CD4-positive, alpha-beta T cell treated with Interleukin-21 for 1 hour (primary cell): ENCODE measurements around the gene MYLK.

Experiments used
- DNase-seq: peaks from one replicate; pipeline ENCODE4 v3.0.0-alpha.2; 2020

Gene MYLK

DNA sequence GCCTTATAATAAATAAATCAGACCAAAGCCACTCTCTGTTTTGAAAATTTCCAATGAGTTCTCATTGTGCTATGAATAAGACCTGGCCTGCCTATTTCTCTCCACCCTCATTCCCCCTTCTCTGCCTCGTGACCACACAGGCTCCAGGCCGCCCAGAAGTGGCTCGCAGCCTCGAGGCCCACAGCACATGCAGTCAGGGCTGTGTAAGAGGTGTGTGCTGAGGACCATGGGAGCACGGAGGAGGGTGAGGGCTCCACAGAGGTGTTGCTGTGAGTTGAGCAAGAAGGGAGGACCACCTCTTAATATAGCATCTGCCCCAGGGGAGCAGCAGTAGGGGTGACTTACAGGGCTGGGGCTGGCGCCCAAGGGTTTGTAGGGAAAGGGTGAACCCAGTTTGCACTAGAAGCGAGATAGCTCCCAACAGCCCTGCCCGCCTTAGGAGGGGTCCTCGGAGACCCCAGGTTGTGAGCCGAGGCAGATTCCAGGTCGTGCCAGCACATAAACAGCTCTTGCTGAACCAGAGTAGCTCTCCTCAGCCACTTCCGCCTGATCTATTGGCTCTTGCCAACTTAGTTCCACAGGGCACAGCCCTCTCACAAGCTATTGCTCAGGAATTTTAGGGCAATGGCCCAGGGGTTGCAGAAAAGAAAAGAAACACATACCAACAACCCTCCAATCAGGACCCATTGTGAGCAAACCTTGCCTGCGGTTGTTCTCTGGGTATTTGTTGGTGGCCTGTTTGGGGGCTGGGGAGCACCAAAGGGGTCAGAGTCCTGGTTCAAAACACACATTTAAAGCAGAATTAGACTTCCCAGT lies 117.7 kb downstream of the MYLK start:
- DNase-seq, result no peak

DNA sequence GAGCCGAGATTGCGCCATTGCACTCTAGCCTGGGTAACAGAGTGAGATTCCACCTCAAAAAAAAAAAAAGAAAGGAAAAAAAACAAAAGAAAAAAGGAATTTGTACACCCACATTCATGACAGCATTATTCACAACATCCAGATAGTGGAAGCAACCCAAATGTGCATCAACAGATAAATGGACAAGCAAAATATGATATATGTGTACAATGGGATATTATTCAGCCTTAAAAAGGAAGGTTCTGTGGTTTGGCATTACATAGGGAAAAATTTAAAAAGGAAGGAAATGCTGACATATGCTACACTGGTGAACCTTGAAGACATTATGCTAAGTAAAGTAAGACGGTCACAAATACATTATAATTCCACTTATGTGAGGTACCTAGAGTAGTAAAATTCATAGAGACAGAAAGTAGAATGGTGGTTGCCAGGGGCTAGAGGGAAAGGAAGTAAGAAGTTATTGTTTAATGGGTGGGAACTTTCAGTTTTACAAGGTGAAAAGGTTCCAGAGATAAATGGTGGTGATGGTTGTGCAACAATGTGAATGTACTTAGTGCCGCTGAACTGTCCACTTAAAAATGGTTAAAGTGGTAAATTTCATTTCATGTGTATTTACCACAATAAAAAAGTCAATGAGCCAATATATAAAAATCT lies 118.5 kb downstream of the MYLK start:
- DNase-seq, result no peak

GRCh38 chr3:123764647-123765046 lies 119.5 kb downstream of the MYLK start:
- DNase-seq, result no peak

GRCh38 chr3:123762805-123763204 lies 121.3 kb downstream of the MYLK start:
- no peak for DNase-seq

- no peak for DNase-seq
Observed at GRCh38 chr3:123760817-123761216, 123.3 kb downstream of the MYLK start.

DNA sequence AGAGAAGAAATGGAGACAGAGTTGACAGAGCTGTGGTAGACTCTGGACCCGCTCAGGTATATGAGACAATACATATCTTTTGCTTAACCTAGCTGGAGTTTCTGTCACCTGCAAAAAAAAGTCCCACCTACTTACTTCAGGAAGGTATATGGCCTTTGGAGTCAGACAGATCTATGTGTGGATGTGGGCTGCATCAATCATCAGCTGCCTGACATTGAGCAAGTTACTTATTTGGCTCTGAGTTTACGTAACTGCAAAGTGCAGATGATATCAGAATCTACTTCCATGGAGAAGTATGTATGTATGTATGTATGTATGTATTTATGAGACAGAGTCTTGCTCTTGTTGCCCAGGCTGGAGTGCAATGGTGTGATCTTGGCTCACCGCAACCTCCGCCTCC lies 124.3 kb downstream of the MYLK start:
- no peak for DNase-seq

DNA sequence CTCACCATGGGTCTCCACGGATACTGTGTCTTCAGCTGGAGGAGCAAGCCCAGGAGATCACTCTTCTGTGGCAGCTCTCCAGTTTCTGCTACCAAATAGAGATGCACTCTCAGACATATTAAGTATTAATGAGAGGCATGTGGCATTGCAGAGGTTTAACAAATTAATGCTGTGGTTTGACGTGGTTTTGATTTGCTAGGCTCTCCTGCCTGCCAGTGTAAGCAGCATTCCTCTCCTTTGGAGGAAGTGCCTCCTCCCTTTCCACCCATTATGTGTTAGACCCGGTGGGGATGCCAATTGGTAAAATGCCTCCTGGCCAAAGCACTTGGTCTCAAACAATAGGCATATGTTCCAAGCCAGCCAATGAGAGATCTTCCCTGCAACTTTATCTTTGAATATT lies 124.8 kb downstream of the MYLK start:
- DNase-seq, result no peak

- no peak for DNase-seq
Observed at GRCh38 chr3:123758081-123758564, 126.0 kb downstream of the MYLK start.

GRCh38 chr3:123757281-123757940 lies 126.7 kb downstream of the MYLK start:
- DNase-seq, result no peak

GRCh38 chr3:123755501-123755900 lies 128.6 kb downstream of the MYLK start:
- DNase-seq, result no peak

- DNase-seq, result no peak
Observed at GRCh38 chr3:123755085-123755484, 129.0 kb downstream of the MYLK start.

DNA sequence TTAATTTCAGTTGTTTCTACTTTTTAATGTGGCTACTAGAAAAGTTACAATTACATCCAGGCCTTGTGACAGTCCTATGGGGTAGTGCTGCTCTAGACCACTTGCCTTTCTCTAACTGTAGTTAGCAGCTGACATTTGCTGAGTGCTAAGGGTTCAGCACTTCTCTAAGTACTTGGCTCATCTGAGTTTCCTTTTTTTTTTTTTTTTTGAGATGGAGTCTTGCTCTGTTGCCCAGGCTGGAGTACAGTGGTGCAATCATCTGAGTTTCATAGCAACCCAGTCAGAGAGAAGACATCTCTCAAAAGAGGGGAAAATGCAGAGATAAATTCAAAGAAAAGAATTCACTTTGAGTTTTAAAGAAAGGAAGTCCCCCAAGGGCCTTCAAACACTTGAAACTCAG lies 130.8 kb downstream of the MYLK start:
- no peak for DNase-seq

- no peak for DNase-seq
Observed at GRCh38 chr3:123752228-123752627, 131.9 kb downstream of the MYLK start.

DNA sequence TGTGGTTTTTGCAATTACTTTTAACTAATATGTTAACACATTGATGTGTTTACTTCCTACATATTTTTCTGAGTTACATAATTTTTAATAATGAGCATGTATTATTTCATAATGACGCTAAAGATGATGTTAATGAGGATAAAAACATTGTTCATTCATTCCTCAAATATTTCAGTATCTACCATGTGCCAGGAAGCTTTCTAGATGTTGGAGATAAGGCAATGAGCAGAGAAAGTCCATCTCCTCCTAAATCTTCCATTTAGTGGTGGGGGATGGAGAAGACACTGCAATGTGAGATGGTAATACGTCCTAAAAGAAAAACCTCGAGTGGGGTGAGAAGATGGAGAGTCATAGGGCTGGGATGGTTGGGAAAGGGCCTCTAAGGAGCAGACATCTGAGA lies 132.7 kb downstream of the MYLK start:
- DNase-seq, result no peak

GRCh38 chr3:123750659-123751420 lies 133.3 kb downstream of the MYLK start:
- DNase-seq, result no peak

GRCh38 chr3:123750209-123750608 lies 133.9 kb downstream of the MYLK start:
- no peak for DNase-seq

DNA sequence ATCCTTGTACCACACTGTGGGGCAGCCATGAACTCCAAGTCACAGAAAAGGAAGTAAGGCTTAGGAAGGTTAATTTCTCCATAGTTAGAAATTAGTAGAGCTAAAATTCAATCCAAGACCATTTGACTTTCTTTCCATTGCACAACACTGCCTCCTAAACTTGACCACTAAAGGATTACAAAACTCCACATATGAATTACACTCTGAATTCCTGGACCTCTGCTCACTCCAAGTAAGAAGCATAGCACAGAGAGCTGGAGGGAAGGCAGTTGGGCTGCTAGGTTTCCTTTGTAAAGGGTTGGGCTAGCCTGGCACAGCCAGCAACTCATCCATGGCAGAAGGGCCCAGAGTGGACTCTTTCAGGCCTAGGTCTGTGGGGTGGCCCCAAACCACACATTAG lies 134.4 kb downstream of the MYLK start:
- no peak for DNase-seq

GRCh38 chr3:123745184-123745855 lies 138.8 kb downstream of the MYLK start:
- DNase-seq, result no peak

DNA sequence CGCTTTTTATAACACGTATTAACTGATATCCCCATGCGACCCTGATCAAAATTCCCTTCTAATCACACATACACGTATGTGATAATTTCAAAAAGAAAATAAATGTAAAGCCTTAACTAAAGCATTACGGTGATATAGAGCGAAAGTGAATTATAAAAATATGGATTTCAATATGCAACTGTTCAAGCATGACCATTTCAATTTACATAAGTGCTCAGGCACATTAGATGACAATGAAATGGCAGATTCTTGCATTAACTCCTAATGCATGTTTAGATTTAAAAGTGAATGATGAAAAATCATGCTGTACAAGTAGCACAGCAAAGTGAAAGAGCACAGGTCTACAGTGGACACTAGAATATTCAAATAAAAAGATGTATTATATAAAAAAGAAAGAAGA lies 140.1 kb downstream of the MYLK start:
- DNase-seq, result no peak

DNA sequence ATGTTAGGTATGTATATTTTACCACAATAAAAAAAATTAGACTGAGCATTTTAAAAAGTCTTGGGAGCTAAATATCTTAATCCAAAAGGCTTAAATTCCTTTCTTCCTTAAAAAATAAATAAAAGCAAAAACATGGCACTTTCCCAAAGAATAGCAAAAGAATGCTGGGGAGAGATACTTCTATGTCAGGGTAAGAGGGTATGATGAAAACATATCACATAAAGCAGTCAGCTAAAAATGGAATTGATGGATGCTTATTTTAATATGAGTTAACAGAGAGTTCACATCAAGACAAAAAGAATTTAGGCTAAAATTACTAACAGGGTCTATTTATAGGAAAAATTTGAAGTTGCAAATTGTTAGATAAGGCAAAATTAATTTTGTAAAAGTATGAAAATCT lies 141.0 kb downstream of the MYLK start:
- DNase-seq, result no peak

DNA sequence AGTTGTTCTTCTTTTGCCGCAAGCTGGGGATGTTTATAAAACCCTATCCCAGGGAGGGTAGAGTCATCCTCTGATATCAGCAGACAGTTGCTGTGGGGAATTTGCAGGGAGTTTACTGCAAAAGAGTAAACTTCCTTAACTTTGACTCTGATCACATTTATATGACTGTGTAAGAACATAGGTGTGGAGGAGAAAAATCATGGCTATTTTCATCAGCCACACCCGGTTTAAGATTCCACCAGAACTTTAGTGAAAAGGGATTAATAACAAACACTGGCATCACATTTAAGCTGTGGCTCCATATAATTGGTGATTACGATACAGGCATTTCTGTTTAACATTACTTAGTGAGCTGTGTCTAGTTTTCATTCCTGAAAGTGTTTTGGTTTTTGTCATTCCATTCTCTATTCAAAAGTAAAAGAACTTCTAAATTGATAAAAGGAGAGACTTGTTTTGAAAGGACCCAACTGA lies 143.1 kb downstream of the MYLK start:
- DNase-seq, result no peak

DNA sequence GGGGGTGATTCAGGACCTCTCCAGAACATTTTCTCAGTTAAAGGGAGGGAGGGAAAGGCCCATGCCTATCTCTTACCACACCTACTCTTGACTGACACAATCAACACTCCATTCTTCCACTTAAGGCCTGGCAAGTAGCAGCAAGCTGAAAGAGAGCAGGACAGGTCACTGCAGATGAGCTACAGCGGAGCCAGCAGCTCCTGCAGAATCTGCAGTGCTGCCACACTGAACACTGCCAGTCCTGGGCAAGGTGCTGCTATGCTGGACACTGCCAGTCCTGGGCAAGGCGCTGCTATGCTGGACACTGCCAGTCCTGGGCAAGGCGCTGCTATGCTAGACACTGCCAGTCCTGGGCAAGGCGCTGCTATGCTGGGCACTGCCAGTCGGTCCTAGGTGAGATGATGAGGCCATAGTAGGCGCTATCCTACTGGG lies 143.7 kb downstream of the MYLK start:
- DNase-seq, result no peak
